Neural cell (in vitro differentiated cells): ENCODE data around the gene SYCP2.

Experiments
- CTCF ChIP-seq: fragments of 450-650 bp; IDR thresholded peaks from 2 replicates; pipeline ENCODE4 v1.5.1; 2014; ENCODE audit warnings: antibody characterized with exemption, mild to moderate bottlenecking, moderate library complexity; ENCODE audit not compliant: poor library complexity, severe bottlenecking
- EP300 ChIP-seq: fragments of 450-650 bp; conservative IDR thresholded peaks from 2 replicates; pipeline ENCODE4 v1.6.1; 2014; ENCODE audit warnings: antibody characterized with exemption, mild to moderate bottlenecking, moderate library complexity; ENCODE audit not compliant: poor library complexity, severe bottlenecking
- EZH2 ChIP-seq: fragments of 200-600, 300-800 bp; shearing (Covaris generic), sonication (generic); IDR thresholded peaks from 2 replicates; pipeline ENCODE4 v1.6.1; 2014; ENCODE audit warnings: antibody characterized with exemption, low read length, borderline replicate concordance, mild to moderate bottlenecking; ENCODE audit not compliant: insufficient read depth, poor library complexity, severe bottlenecking
- MXI1 ChIP-seq: fragments of 450-650 bp; conservative IDR thresholded peaks from 2 replicates; pipeline ENCODE4 v1.6.1; 2014; ENCODE audit warnings: antibody characterized with exemption, mild to moderate bottlenecking; ENCODE audit not compliant: poor library complexity, severe bottlenecking
- POLR2AphosphoS5 ChIP-seq: IDR thresholded peaks from 2 replicates; pipeline ENCODE4 v1.6.1; 2012
- RAD21 ChIP-seq: fragments of 450-650 bp; conservative IDR thresholded peaks from 2 replicates; pipeline ENCODE4 v1.6.1; 2014; ENCODE audit warnings: antibody characterized with exemption, mild to moderate bottlenecking, moderate library complexity
- REST ChIP-seq: IDR thresholded peaks from 2 replicates; pipeline ENCODE4 v1.6.1; 2012; ENCODE audit warnings: borderline replicate concordance
- SMC3 ChIP-seq: fragments of 450-650 bp; conservative IDR thresholded peaks from 2 replicates; pipeline ENCODE4 v1.6.1; 2014; ENCODE audit warnings: antibody characterized with exemption, mild to moderate bottlenecking, moderate library complexity; ENCODE audit not compliant: poor library complexity
- TAF1 ChIP-seq: IDR thresholded peaks from 2 replicates; pipeline ENCODE4 v1.6.1; 2012; ENCODE audit warnings: low read depth

DNA sequence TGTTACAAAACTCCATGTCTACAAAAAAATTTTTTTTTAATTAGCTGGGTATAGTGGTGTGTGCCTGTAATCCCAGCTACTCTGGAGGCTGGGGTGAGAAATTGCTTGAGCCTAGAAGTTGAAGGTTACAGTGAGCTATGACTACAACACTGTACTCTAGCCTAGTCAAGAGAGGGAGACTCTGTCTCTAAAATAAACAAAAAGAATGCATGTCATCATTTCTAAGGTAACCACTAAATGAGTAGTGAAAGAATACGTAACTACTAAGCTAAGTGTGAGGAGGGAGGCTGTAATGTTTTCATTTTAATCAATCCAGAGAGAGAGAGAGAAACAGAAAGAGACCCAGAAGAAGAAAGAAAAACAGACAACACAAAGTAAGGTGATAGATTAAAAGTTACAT lies 9.9 kb downstream of the SYCP2 start:
- TF ChIP-seq CTCF: no peak
- no peak for TF ChIP-seq POLR2AphosphoS5
- no peak for TF ChIP-seq EP300
- no peak for TF ChIP-seq MXI1
- TF ChIP-seq TAF1: no peak
- no peak for TF ChIP-seq EZH2
- no peak for TF ChIP-seq RAD21
- no peak for TF ChIP-seq REST
- no peak for TF ChIP-seq SMC3
